A673 (cell line): ENCODE data around the gene MET.

Source experiments
- CTCF ChIP-seq: fragments of 300-800, 200-600 bp; sonication (generic); conservative IDR thresholded peaks from 2 replicates; pipeline ENCODE4 v1.5.1; 2017; ENCODE audit warnings: low read depth, mild to moderate bottlenecking, antibody characterized with exemption, low read length, moderate library complexity, mixed read lengths
- EZH2 ChIP-seq: fragments of 200-600 bp; sonication (generic); IDR thresholded peaks from 2 replicates; pipeline ENCODE4 v1.6.1; 2017; ENCODE audit warnings: borderline replicate concordance, low read depth, mild to moderate bottlenecking, mixed read lengths, antibody characterized with exemption, low read length; ENCODE audit not compliant: poor library complexity, severe bottlenecking

GRCh38 chr7:116698930-116699721, 27.1 kb downstream of the MET start:
- TF ChIP-seq CTCF (no peak), EZH2 (no peak)
